GM18867 (cell line): ENCODE data around the gene TRIP13.

Source experiments
- ATAC-seq: cut with Tn5 transposase; IDR thresholded peaks from one replicate; pipeline ENCODE4 v1.9.1; 2021; ENCODE audit warnings: mild to moderate bottlenecking, moderate library complexity; ENCODE audit not compliant: unreplicated experiment

The TRIP13 gene

DNA sequence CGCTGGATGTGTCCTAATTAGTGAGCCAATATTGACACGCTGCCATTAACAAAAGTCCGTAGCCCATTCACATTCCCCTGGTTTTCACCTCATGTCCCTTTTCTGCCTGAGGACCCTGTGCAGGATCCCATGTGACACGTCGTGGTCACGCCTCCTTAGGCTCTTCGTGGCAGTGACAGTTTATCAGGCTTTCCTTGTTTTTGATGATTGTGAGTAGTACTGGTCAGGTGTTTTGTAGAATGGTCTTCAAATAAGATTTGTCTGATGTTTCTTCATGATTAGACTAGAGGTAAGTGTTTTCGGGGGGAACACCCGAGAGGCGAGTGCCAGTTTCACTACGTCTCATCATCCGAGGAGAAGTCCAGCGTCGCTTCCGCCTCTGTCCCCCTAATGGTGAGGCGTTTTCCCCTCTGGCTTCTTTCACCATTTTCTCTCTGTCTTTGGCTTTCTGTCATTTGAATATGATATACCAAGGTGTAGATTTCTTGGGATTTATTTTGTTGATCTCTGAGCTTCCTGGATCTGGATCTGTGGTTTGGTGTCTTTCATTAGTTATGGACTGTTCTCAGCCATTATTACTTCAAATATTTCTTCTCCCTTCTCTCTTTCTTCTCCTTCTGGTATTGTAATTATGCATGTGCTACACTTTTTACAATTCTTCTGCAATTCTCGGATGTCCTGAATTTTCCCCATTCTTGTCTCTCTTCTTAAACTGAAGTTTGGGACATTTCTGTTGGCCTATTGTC is 57.3 kb downstream of the TRIP13 start:
- no peak for ATAC-seq

DNA sequence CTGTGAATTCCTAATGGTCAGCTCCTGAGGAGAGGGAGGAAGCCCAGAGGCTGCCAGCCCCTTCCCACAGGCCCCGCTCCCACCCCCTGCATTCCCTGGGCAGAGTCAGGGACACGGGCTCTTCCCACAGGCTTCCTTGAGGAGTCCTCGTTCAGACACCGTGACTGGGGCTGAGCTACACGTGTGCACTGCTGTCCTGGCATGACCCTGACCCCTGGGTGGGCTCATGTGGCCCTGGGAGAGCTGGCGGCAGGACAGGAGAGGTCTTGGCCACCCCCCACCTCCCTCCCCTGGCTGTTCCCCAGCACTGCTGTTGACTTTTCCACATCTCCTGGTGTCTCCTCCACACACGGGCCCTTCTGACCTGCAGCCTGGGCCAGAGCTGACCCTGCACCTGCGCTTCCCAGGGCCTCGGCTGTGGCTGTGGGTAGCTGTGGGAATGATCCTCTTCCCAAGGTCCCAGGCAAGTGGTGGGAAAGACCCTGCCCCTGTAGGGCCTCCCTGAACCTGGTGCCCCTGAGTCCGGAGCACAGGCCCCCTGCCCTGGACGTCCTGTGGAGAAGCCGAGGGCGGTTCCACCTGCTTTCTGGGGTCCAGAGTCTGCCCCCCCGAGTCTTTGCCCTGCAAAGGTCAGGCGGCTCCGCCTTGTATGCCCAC is 59.4 kb downstream of the TRIP13 start:
- no peak for ATAC-seq

DNA sequence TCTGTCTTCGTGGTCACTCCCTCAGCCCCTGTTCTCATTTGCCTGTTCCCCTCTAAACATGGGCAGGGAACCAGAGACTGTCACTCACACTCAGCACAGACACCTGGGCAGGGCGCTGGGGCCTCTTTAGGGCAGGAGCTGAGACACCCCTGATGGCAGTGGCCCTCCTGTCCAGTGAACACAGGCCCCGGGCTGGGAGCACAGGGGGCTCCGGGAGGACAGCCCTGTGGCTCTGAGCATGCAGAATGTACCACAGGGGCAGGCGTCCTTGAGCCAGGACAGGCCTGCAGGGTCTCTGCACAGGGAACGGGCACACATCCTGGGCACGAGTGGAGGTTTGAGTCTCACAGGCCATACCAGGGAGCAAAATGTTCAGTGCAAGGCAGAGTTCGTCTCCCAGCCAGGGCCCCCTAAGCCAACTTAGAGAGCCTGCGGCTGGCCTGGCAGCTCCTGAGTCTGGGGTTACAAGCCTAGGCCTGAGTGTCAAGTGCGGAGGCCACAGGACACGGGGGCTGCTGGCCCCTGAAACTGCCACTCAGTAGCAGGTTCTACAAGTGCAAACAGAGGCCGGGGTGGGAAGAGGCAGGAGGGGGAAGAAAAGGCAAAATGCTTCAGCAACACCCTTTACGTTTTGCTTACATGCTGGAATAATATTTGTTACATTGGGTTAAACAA is 60.0 kb downstream of the TRIP13 start:
- ATAC-seq, result no peak

DNA sequence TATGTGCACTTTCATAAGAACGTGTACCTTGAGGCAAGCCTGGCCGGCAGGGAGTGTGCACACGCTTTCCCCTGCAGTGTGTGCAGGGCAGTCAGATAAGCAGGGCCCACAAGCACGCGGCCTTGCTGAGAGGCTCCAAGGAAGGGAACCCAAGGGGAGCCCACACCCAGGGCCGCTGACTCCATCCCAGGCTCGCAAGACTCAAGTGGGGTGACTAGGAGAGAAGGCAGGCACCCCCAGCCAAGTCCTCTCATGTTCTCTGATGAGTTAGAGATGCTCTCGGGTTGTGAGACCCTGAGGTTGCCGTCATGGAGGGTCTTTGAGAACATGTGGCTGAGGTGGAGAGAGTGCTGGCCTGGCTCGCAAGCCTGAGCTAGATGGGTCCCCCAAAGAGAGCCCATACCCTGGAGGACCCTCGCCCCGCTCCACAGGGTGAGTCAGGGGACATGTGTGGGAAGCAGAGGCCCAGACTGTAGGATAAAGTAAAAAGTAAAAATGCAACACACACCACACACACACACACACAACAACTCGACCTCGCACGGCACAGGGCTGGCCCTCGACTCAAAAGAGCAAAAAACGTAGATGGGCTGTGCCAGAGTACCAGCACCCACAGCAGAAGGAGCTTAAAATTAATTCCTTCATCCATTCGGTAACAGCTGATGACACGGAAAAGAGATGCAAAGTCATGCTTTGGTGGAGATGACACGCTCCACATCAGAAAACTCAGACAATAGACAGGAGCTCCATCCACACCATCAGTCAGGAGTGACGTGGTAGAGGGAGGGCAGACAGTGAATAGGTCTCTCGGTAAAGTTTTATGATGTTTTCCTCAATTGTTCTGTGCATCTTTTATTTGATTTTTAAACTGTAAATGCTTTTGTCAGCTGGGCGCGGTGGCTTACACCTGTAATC is 61.1 kb downstream of the TRIP13 start:
- ATAC-seq, result no peak

DNA sequence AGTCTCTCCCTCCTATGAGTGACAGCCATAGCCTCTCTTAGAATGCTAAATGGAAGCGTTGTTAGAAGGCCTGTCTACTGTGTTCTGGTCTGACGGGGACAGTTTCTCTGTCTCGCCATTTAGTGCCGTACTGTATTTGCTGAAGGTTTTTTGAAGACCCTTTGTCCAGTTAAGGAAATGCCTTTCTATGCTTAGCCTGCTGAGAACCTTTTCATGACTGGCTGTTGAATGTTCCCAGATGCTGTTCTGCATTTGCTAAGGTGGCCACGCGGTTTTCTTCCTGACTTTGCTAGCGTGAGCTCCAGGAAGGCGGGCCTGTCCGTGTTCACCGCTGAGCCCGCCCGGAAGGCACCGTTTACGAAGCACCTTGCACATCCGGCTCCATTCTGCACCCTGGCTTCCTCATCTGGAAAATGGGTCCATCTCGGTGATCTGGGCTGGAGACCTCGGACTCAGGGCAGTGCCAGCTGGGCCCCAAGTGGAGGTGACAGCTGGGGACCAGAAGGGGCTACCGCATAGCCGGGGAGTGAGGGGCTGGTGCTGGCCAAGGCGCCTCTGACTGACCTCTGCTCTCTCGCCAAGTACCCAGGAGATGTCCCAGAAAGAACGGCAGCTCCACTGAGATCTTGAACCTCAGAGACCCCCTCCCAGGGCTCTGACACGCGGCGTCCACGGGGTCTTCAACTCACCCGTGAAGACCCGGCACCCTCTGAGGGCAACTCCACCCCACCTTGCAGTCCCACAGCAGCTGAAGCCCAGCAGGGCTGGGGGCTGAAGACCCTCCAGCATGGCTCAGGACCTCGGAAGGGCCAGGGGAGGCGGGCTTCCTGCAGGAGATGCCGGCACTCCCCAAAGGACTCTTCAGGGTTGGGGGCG is 63.4 kb downstream of the TRIP13 start:
- ATAC-seq, result no peak

DNA sequence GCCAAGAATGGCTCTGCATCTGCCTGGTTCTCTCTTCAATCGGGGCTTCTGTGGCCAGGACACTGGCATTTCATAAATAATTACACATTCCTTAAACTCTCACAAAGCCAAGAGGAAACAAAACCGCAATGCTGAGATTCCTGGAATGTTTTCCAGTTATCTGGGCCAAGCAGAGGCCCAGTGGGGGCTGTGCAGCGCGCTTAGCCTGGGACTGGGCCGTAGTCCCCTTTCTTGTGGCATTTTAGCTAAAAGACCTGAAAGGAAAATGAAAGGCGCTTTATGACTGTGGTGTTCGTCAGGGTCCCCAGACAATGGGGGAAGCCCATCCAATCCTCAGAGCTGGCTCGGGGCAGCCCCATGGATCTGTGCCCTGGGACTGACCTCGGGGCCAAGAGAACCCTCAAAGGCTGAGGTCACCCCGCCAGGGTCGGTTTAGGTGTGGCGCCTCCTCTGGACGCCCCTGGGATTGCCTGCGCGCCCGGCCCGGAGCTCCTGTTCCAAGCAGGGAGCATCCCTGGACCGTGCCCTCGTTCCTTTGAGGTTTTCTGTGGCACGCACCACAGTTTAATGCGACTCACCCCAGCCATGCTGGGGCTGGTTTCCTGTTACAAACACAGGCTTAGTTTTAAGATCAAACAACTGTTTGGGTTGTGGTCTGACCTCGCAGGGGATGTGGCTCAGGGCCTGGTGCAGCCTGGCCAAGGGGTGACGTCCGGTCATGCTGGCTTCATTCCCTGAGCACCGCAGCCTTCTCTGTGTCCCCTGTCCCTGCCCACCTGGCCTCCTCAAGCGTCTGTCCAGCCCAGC is 64.5 kb downstream of the TRIP13 start:
- ATAC-seq, result no peak

DNA sequence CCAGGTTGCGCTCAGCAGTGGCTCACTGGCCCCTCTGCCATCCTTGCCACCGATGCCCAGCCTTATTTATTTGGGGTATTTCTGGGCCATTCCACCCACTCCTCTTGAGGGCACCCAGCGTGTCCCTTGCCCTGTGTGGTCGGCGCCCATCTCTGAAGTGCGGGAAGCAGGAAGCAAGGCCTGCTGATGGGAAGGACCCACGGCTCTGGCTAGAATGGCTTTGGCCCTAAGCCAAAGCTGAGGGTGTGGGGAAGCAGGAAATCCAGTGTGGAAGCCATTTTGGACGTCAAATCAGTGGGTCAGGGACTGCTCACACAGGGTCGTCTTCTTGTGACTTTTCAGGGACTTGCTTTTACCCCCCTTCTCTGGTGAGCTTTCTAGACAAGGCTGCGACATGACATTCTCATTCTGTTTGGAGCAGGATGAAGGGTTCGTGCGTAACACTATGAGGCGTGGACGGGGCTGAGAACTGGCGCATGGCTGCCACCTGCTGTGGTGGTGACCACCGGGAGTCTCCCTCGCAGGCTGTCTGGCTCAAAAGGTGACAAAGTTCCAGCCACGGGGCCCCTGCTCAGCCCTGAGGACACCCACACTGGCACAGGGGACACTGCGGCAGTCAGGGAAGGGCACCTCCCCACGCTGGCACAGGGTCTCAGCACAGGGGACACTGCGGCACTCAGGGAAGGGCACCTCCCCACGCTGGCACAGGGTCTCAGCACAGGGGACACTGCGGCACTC is 65.2 kb downstream of the TRIP13 start:
- no peak for ATAC-seq

DNA sequence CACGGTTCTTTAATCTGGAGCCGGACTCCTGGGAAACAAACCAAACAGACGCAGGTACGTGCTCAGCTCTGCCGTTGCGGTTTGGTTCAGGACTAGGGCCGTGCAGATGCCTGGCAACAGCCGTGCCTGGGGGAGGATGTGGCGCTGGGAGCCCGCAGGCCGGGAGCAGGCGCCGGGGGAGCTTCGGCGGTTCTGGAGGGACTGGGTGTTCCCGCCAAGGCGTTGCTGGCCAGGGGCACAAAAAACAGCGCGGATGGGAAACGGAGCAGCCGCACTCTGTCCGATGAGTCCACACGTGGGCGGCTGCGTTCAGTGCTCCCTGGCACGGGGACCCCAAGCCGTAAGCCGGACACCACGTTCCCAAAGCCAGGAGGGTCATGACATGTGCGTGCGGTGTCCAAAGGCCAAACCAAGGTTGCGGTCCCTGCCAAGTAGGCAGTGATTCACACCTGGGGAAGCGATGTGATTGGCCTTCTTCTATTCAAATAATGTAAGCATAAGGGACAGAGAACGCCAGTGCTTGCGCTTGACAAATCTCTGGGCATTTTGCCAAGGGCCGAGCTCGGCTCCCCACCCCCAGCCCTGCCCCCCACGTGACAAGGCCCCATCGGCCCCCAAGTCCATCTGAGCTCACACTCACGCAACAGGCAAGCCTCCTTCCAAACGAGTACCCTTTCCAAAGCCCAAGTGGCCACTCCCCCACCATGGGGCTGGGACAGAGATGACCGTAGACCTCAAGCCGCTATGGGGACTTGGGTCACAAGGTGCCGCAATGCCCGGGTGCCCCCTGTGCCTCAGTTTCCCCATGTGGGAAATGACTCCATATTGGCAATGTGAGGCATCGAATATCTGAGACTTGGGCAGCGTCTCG is 66.3 kb downstream of the TRIP13 start:
- no peak for ATAC-seq

DNA sequence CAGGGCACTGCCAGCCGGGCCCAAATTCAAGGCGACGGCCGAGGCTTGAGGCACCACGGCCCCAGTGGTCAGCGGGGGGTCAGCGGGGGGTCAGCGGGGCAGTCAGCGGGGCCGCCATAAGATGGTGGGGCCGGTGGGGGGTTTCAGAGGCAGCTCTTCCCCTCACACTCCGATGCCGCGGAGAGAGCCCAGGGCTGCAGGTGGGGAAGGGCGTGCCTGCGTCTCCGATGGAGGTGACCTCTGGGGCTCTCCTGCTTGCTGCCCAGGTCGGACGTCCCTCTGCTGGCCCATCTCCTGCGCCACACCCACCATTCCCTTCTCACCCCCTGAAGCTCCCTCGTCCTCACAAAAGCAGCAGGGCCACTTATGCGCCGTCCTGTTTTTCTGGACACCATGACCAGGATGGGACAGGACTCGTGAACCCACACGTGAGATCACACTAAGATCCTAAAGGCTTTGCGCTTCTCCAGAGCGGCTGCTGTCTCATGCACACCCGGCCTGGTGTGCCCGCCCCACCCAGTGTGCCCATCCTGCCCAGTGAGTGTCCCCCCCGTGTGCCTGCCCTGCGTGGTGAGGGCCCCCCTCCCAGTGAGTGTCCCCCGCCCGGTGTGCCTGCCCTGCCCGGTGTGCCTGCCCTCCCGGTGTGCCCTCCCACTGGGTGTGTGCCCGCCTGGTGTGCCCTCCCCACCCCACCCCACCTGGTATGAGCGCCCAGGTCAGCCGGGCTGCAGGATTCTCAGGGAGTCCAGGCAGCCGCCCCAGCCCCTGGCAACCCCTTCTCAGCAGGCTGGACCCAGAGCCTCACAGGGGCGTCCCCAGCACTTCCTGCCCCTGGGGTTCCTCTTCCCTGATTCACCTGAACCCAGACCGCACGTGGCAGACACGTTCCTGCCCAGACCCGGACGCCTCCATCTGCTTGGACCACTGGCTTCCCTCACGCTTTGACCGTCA is 67.2 kb downstream of the TRIP13 start:
- ATAC-seq, result no peak

DNA sequence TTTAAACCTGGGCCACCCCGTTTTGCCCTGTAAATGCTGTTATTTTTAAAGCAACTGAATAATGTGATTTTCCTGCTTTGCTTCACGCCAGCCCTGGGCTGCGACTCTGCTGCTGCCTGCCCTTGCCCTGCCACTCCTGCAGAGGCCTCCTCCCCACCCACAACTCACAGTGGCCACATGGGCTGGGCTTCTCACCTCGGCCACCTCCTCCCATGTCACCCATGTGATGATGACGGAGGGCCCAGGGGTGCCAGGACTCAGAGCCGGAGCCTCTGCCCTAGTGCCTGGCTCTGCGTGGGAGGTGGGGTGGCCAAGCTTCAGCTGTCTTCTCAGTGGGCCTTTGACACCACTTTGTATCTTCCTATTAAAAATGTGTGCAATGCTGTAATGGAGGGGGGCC is 67.9 kb downstream of the TRIP13 start:
- ATAC-seq, result no peak

DNA sequence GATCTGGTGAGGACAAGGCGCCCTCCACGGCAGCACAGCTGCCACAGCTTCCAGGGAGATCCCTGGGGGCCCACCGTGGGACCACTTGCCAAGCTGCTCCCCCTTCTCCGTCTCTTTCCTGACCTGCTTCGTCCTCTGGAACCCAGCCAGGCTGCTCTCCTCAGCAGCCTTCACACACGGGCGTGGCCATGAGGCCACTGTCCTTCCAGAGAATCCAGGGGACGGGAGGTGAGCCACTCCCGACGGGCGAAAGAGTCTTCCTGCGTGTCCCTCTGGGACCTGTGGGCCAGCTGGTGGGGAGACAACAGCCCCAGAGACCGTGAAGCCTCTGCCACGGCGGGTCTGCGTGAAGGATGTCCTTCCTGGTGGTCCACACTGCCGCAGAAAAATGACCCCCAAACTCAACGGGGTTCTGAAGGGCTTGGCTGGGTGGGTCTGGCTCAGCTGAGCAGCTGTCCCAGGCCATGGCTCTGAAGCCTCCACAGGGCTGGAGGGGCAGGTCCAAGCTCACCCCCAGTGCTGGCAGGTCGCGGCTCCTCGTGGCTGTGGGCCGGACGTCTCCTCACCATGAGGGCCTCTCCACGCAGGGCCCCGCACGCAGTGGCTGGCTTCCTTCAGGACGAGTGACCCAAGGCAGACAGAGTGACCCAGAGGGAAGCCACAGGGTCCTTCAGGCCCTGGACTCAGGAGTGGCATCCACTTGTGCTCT is 68.5 kb downstream of the TRIP13 start:
- ATAC-seq, result no peak

DNA sequence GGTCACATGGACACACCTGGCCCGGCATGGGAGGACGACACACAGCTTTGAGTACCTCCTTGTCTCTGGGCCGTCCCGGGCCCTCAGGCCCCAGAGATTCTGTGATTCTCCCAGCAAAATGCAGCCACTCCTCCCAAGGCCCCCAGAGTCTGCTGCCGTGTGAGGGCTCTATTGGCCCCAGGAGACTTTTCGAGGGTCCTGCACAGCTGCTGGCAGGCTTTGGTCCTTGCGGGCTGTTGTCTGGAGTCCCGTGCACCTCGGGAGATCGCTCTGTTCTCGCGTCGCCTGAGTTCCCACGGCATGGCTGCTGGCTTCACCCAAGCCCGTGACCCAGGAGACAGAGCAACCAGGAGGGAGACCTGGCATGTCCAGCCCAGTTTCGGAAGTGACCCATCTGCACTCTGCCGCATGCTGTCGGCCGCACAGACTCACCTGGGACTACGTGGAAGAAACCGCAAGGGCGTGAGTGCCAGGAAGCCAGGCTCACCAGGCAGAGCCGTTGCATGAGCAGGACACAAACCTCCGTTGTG is 69.1 kb downstream of the TRIP13 start:
- ATAC-seq, result no peak

DNA sequence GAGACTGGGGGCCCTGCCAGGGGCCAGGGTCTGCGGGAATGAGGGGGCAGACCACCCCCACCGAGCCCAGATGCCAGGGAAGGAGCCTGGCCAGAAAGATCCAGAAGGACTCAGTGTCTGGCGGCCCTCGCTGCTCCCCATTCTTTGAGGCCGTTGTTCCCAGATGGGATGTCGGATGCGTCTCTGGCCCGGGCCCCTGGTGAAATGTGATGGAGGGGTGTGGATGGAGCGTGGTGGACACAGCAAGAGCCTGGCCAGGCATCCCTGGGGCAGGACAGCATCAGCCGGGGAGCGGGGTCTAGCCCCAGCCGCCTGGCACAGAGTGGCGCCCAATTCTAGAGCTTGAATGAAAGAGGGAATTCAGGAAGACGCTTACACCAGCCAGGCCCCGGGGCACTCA is 69.7 kb downstream of the TRIP13 start:
- no peak for ATAC-seq

DNA sequence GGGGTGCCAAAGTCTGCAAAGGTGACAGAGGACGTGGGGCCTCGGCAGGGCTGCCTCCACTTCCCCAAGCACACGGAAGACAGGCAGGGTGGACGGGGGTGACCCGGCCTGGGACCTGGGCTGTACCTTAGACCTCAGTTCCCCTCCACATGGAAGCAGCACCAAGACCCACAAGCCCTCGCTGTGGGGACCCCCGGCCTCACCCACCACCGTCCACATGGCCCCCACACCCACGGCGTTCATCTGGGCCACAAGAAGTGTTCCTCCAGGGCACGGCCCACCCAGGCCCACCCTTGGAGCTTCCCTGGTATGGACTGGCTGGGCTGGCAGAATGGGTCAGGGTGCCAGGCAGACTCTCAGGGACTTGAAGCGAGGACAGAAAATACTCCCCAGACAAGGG is 70.1 kb downstream of the TRIP13 start:
- ATAC-seq, result no peak

DNA sequence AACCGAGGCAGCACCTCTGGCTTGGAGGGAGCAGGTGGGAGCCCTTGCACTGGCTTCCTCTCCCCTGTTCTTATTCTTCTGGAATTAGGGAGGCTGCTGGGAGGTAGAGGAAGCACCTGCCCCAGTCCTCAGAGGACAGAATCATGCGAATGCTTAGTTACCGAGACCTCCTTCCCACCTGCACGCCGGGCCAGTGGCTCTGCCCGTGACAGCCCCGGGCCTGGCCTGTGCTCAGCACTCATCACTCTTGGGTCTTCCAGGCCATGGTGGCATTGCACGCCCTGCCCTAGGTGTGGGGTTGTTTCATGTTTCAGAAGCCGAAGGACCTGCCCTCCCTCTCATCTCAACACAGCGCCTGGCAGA is 70.6 kb downstream of the TRIP13 start:
- peak; percentile 35 for ATAC-seq
